Measurements from ENCODE around the gene ZNF586.
"Not testable (repeated sequence)": the region's sequence is repeated elsewhere in the genome, so short reads cannot be mapped to it uniquely, and the experiment has no call there.

ZNF586 gene

DNA sequence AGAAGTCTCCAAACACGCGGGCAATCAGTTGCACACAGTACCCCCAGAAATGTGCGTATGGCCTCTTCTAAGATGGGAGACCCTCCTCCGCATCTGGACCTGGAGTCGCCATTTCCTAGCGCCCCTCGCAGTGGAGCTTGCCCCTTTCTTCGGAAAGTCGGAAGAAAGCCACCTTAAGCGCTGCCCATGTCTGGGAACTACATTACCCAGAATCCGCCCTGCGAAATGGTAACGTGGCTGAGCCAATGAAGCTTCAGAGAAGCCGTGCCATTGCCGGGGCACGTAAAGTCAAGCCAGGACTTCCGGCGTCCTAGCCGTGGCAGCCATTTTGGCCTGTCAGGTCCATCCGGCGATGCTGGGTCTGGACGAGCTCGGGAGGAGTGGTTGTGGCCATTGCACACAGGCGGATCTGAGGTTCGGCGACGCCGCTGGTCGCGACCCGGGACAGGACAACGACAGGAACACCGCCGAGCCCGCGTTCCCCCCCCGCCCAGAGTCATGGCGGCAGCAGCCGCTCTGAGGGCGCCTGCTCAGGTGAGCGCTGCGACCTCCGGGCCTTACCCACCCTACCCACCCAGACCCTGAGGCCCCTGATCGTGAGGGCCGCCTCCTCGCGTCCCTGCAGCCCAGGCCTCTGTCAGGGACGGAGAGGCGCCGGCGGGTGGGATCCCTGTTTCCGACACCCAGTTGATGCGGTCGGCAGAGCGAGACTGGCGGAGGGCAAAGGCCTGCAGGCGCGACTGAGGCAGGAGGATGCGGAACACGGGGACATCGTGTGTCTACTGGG is at the start of gene ZNF586:
Gene ZNF586 (plus strand): TSS at position 332 of the 787 bp plus-strand sequence. CDS start 167 bp downstream, at position 499.
- ChIA-PET POLR2A (interaction anchor here (0.6 to 0.7 kb wide), 2 partner anchors 16 to 43 kb away, joined by 3 to 4 read pairs; no protein-coding TSS in a partner anchor), CTCF (interaction anchor here (0.8 to 1.4 kb wide), 4 partner anchors 9 to 45 kb away, joined by 3 to 5 read pairs (median 4); partner anchors contain the start of gene ZNF552)
- DNase-seq (ENCODE audit: extremely low spot score): peak; percentile 96
- TF ChIP-seq, protein P1, sequence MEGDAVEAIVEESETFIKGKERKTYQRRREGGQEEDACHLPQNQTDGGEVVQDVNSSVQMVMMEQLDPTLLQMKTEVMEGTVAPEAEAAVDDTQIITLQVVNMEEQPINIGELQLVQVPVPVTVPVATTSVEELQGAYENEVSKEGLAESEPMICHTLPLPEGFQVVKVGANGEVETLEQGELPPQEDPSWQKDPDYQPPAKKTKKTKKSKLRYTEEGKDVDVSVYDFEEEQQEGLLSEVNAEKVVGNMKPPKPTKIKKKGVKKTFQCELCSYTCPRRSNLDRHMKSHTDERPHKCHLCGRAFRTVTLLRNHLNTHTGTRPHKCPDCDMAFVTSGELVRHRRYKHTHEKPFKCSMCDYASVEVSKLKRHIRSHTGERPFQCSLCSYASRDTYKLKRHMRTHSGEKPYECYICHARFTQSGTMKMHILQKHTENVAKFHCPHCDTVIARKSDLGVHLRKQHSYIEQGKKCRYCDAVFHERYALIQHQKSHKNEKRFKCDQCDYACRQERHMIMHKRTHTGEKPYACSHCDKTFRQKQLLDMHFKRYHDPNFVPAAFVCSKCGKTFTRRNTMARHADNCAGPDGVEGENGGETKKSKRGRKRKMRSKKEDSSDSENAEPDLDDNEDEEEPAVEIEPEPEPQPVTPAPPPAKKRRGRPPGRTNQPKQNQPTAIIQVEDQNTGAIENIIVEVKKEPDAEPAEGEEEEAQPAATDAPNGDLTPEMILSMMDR (IDR thresholded peaks at IDR 0.05; ENCODE audit: control extremely low read depth, extremely low read depth, low read depth, missing control alignments): no peak

DNA sequence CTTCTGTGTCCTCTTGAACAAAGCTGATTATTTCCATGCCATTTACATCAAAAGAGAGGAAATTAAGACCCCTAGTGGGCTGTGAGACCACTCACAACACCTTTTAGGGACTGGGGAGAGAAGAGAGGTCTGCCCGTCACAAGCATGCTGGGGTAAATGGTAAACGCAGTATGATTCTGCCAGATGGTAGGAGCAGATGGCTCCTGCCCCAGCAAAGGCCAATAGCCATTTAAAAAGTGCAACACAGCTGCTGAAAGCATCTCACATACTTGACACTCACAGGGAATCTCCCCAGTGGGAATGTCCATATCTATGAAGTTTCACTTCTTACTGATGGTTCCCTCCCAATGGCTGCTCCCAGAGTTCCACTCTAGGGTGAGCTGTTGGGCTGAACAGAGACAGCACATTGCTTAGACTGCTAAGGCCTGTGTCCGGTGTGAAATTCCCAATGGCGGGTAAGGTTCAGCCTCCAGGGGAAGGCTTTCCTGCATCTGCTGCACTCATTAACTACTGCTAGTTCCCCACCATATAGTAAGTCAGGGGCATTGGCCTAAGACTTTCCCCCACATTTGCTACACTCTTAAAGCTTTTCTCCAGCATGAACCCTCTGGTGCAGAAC is 49.5 kb upstream of the ZNF586 start:
- ChIA-PET CTCF (interaction anchor here (1.3 kb wide), 1 partner anchor 17 kb away, joined by 4 read pairs; no protein-coding TSS in a partner anchor), POLR2A (no interaction called here)
- DNase-seq (ENCODE audit: extremely low spot score): no peak
- TF ChIP-seq, protein P1 (IDR thresholded peaks at IDR 0.05; ENCODE audit: control extremely low read depth, extremely low read depth, low read depth, missing control alignments): no peak

DNA sequence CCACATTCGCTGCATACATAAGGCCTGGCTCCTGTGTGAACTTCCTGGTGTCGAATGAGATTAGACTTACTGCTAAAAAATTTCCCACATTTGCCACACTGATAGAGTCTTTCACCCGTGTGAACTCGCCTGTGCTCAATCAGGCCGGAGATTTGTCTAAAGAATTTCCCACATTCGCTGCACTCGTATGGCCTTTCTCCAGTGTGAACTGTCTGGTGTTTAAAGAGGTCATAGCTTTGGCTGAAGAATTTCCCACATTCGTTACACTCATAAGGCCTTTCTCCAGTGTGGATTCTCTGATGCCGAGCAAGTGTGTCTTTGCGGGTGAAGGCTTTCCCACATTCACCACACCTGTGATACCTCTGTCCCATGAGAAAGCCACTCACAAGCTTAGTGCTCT is 48.6 kb upstream of the ZNF586 start:
- ChIA-PET CTCF (interaction anchor here (1.3 kb wide), 1 partner anchor 17 kb away, joined by 4 read pairs; no protein-coding TSS in a partner anchor), POLR2A (no interaction called here)
- TF ChIP-seq, protein P1 (IDR thresholded peaks at IDR 0.05; ENCODE audit: control extremely low read depth, extremely low read depth, low read depth, missing control alignments): no peak
- no peak for DNase-seq (ENCODE audit: extremely low spot score)

DNA sequence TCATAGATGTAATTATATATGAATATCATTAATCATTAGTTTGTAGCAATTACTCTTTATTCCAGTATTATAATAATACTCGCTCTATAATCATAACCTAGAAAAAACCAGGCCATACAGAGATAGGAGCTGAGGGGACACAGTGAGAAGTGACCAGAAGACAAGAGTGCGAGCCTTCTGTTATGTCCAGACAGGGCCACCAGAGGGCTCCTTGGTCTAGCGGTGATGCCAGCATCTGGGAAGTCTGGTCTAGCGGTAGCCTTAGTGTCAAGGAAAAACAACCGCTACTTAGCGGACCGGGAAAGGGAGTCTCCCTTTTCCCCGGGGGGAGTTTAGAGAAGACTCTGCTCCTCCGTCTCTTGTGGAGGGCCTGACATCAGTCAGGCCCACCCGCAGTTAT is 31.2 kb upstream of the ZNF586 start:
- POLR2A ChIA-PET; DNase-seq (ENCODE audit: extremely low spot score): not testable (repeated sequence)
- CTCF ChIA-PET: interaction anchor here (1.1 to 1.7 kb wide), 4 partner anchors 9 to 29 kb away, joined by 3 to 5 read pairs (median 4); partner anchors contain the start of genes ZNF154 and ZNF671
- TF ChIP-seq, protein P1 (IDR thresholded peaks at IDR 0.05; ENCODE audit: control extremely low read depth, extremely low read depth, low read depth, missing control alignments): peak; percentile 41

DNA sequence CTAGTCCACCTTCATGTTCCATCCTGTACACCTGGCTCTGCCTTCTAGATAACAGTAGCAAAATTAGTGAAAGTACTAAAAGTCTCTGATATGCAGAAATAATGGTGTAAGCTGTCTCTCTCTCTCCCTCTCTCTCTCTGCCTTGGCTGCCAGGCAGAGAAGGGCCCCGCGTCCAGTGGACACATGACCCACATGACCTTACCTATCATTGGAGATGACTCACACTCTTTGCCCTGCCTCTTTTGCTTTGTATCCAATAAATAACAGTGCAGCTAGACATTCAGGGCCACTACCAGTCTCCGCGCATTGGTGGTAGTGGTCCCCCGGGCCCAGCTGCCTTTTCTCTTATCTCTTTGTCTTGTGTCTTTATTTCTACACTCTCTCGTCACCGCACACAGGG is 30.7 kb upstream of the ZNF586 start:
- POLR2A ChIA-PET; DNase-seq (ENCODE audit: extremely low spot score): not testable (repeated sequence)
- CTCF ChIA-PET: interaction anchor here (0.9 to 1.7 kb wide), 4 partner anchors 11 to 547 kb away, joined by 3 to 5 read pairs (median 4); partner anchors contain the start of genes ZNF154 and ZNF671

DNA sequence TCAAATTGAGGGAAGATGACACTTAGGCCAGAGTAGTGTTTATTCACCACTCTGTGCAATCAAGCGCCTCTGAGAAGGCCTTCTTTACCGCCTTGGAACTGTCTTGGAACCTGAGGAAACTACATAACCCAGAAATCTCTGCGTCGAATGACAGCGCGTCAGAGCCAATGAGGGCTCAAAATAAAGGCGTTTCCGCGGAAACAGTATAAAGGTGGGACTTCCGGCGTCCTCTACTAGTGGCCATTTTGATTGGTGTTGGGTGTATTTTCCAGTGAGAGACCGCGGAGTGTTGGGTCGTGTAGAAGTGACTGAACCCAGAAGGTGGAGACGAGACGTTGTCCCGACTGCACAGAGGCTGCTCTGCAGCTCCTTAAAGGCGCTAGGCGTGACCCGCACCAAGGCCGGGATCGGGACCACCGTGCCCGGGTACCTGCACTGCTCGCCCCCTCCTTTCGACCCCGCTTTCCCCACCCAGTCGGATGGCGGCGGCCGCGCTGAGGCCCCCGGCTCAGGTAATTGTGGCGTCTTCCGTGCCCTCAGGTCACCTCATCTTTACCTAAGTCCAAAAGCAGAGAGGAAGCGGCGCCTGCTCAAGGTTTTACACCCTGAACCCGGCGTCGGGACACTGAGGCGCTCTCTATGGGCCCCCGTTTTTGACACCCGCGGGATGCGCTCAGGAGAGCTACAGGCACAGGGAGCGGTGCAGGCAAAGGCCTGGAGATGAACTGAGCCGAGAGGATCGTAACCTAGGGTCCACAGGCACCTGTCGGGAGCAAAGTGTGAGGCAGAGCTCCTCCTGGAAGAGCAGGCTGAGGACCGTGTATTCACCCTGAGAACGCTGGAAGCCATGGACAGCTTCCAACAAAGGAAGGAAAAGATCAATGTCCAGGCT is 22.6 kb upstream of the ZNF586 start, which contains the start of gene ZNF776:
Gene ZNF776 (plus strand): TSS at position 236 of the 892 bp plus-strand sequence. CDS start 244 bp downstream, at position 480.
- ChIA-PET POLR2A (no interaction called here), CTCF (no interaction called here)
- DNase-seq (ENCODE audit: extremely low spot score): peak; percentile 92
- TF ChIP-seq, protein P1 (IDR thresholded peaks at IDR 0.05; ENCODE audit: control extremely low read depth, extremely low read depth, low read depth, missing control alignments): no peak
